HepG2 (cell line): ENCODE data around the gene ABL2. TPM values are rescaled to one million over a fixed set of nuclear protein-coding genes. Genes with fewer than 3 reads are reported as not detected.

Experiments used
- ATAC-seq: fragments of 200-7000 bp; cut with Tn5 transposase; 3 replicates; pipeline ENCODE4 v1.9.1; 2020; ENCODE audit warnings: mild to moderate bottlenecking, moderate library complexity
- BruUV-seq: library from RNA; stranded (reverse); fragments of 400-500 nt; replicated peaks from 2 replicates; lab custom pipeline; 2021; lab: Mats Ljungman, UMichigan
- CTCF ChIA-PET: fragments of 300-600 bp; formaldehyde crosslinking; extraction: SDS; loops from one replicate; lab custom pipeline; 2021; ENCODE audit warnings: low total read pairs, inconsistent platforms, low intra/inter-chr PET ratio; lab: Yijun Ruan, JAX
- POLR2A ChIA-PET: fragments of 350-600 bp; sonication (Branson Sonifier 250); formaldehyde crosslinking; loops from one replicate; lab custom pipeline; 2020; ENCODE audit warnings: antibody characterized with exemption, inconsistent platforms; lab: Yijun Ruan, JAX
- DNase-seq: peaks from one replicate; pipeline ENCODE4 v3.0.0-alpha.2; 2015; ENCODE audit warnings: low spot score
- FAIRE-seq: peaks from 3 replicates; lab custom pipeline; 2011; peaks lifted over from hg19 to GRCh38; lab: Jason Lieb, UNC
- H2AFZ ChIP-seq: one replicate; pipeline ENCODE4 v1.6.1; 2011; ENCODE audit warnings: low read length, inconsistent platforms
- H3K27ac ChIP-seq: fragments of 300-600 bp; 3 replicates; pipeline ENCODE4 v1.8.0; 2011; ENCODE audit warnings: mixed run types, mild to moderate bottlenecking, mixed read lengths, low read length, inconsistent platforms; ENCODE audit not compliant: insufficient read depth; ENCODE audit errors: extremely low read length
- H3K27me3 ChIP-seq, 2 experiments: fragments of 200-600 bp in 1 of 2; 2 replicates in 1 of 2; 3 replicates in 1 of 2; pipeline versions ENCODE4 v1.6.0 to v1.8.0; 2011; ENCODE audit warnings: low read length in 2 of 2, mild to moderate bottlenecking in 2 of 2, moderate library complexity in 2 of 2, inconsistent platforms in 1 of 2; ENCODE audit not compliant: insufficient read depth in 2 of 2, control insufficient read depth in 1 of 2
- H3K36me3 ChIP-seq, 2 experiments: fragments of 200-600 bp in 1 of 2; replicated peaks in 1 of 2; 2 replicates in 1 of 2; 3 replicates in 1 of 2; pipeline versions ENCODE4 v1.5.1 to v1.8.0; 2011; ENCODE audit warnings: low read length in 2 of 2, inconsistent platforms in 1 of 2; ENCODE audit not compliant: insufficient read depth in 2 of 2, control insufficient read depth in 1 of 2
- H3K4me1 ChIP-seq: 2 replicates; pipeline ENCODE4 v1.5.1; 2012; ENCODE audit warnings: low read length, inconsistent platforms; ENCODE audit not compliant: insufficient read depth
- H3K4me2 ChIP-seq: 2 replicates; pipeline ENCODE4 v1.6.0; 2011; ENCODE audit warnings: low read depth, low read length, inconsistent platforms
- H3K4me3 ChIP-seq, 3 experiments: fragments of 200-600 bp in 1 of 3; sonication (generic), shearing (Covaris generic) in 1 of 3; replicated peaks in 1 of 3; 2 replicates each; pipeline ENCODE4 v1.5.1; 2011 to 2016; ENCODE audit warnings: low read length in 3 of 3, inconsistent platforms in 2 of 3, low read depth in 2 of 3, mild to moderate bottlenecking in 2 of 3, control low read depth in 1 of 3, mixed read lengths in 1 of 3; ENCODE audit not compliant: insufficient read depth in 1 of 3
- H3K79me2 ChIP-seq: one replicate; pipeline ENCODE4 v1.6.1; 2011; ENCODE audit warnings: low read length, inconsistent platforms; ENCODE audit not compliant: insufficient read depth
- H3K9ac ChIP-seq: 2 replicates; pipeline ENCODE4 v1.6.0; 2011; ENCODE audit warnings: mild to moderate bottlenecking, low read depth, low read length, inconsistent platforms; ENCODE audit not compliant: insufficient read depth
- H3K9me3 ChIP-seq: 2 replicates; pipeline ENCODE4 v1.5.1; 2012; ENCODE audit warnings: mild to moderate bottlenecking, low read length
- H4K20me1 ChIP-seq: 2 replicates; pipeline ENCODE4 v1.6.0; 2011; ENCODE audit warnings: inconsistent platforms, mild to moderate bottlenecking, low read length, moderate library complexity; ENCODE audit not compliant: insufficient read depth
- FOXP1 ChIP-seq, 2 experiments: fragments of 450-650 bp in 1 of 2; IDR thresholded peaks; 2 replicates each; pipeline ENCODE4 v1.6.1; 2017 to 2018; ENCODE audit warnings: antibody characterized with exemption in 1 of 2
- GATA4 ChIP-seq: sonication (generic); IDR thresholded peaks from 2 replicates; pipeline ENCODE4 v1.6.1; 2016; ENCODE audit warnings: antibody characterized with exemption, low read depth, borderline replicate concordance
- IRX3 ChIP-seq: sonication (generic); formaldehyde crosslinking; IDR thresholded peaks from 2 replicates; pipeline ENCODE4 v1.8.1; 2023; ENCODE audit warnings: mild to moderate bottlenecking, low read depth, missing genetic modification reagents, borderline replicate concordance
- KDM5A ChIP-seq: fragments of 200-600 bp; sonication (generic); IDR thresholded peaks from 2 replicates; pipeline ENCODE4 v1.7.0; 2018; ENCODE audit warnings: antibody characterized with exemption, mild to moderate bottlenecking, low read length, borderline replicate concordance
- SCMH1 ChIP-seq: sonication (generic); formaldehyde crosslinking; IDR thresholded peaks from 2 replicates; pipeline ENCODE4 v1.9.0; 2021; ENCODE audit warnings: missing genetic modification reagents, mild to moderate bottlenecking, borderline replicate concordance
- U2AF1 ChIP-seq: fragments of 200-400 bp; formaldehyde crosslinking; optimal IDR thresholded peaks from 2 replicates; pipeline ENCODE3; 2017; ENCODE audit warnings: mild to moderate bottlenecking, low read depth, low read length
- ZBTB38 ChIP-seq: sonication (generic); formaldehyde crosslinking; IDR thresholded peaks from 2 replicates; pipeline ENCODE4 v1.5.1; 2020; ENCODE audit warnings: mild to moderate bottlenecking, missing genetic modification reagents
- ZNF577 ChIP-seq: sonication (generic); formaldehyde crosslinking; IDR thresholded peaks from 2 replicates; pipeline ENCODE4 v1.4.0; 2020; ENCODE audit warnings: mild to moderate bottlenecking, low read depth, missing genetic modification reagents, borderline replicate concordance
- WGBS: methylation state at CpG from one replicate; pipeline ENCODE4 v1.1.6; 2017; ENCODE audit warnings: low lambda C conversion rate; 5-methylcytosine and 5-hydroxymethylcytosine counted together
- in situ Hi-C: cut with HindIII; loops from 2 replicates; pipeline ENCODE4 v1.10.0; 2017; ENCODE audit warnings: low pct_unique_long_range_greater_than_20kb; ENCODE audit not compliant: extremely low pct_ligation_motif_present
- intact Hi-C: fragments of 100-400 bp; cut with micrococcal nuclease; formaldehyde crosslinking; loops from one replicate; pipeline ENCODE4 v1.10.0; 2022; ENCODE audit not compliant: unreplicated experiment
- polyA plus RNA-seq, 8 experiments: library from polyadenylated mRNA; depleted of rRNA in 3 of 8; stranded (reverse) in 7 of 8; unstranded in 1 of 8; fragments of >200 nt; fragmentation: Illumina TruSeq in 4 of 8; extraction: Trizol in 4 of 8; gene quantifications; 2 replicates each; pipeline versions ENCODE4 v1.2.1 to v1.2.3, GENCODE V29; 2011 to 2016; ENCODE audit warnings: low read depth in 4 of 8, missing spikeins in 1 of 8, mixed read lengths in 1 of 8; ENCODE audit not compliant: insufficient read depth in 1 of 8
- total RNA-seq, 5 experiments: library from RNA; depleted of rRNA; stranded (reverse); fragments of >200 nt; fragmentation: Illumina TruSeq; extraction: Trizol; gene quantifications; 2 replicates each; pipeline ENCODE4 v1.2.3, GENCODE V29; 2016; ENCODE audit warnings: low read depth in 1 of 5
- TF ChIP-seq, protein P1 (sequence below): sonication (generic); formaldehyde crosslinking; IDR thresholded peaks from 2 replicates; pipeline ENCODE4 v1.5.0; 2020; ENCODE audit warnings: mild to moderate bottlenecking, missing genetic modification reagents
- TF ChIP-seq, protein P2 (sequence below): sonication (generic); formaldehyde crosslinking; IDR thresholded peaks from 2 replicates; pipeline ENCODE4 v1.4.0; 2020; ENCODE audit warnings: missing genetic modification reagents

Gene ABL2
- total and polyA plus RNA-seq, 2 of the 13 experiments (the other 11 are each of a cell fraction or from before 2014, with no cell fraction given), result 5.8 to 6.0 TPM

DNA sequence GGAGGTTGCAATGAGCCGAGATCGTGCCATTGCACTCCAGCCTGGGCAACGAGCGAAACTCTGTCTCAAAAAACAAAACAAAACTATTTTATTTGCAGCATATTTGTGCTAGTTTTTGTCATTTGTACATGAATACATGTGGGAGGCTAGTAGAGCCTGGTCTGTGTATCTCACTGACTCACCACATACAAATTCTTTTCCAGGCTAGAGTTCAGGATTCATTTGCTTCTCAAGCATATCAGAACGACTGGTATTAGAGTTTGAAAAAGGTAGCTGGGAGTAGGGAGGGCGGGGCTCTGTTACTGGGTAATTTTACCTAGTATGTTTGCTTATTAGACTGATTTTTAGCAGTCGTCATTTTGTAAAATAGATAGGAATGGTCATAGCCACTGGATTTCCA is 152.1 kb downstream of the ABL2 start:
- FAIRE-seq (no peak), DNase-seq (no peak), ATAC-seq (no peak)
- CTCF ChIA-PET, result no interaction called here
- TF ChIP-seq KDM5A (no peak), GATA4 (no peak), IRX3 (CRISPR knock-in tag) (no peak)
- H3K9me3 ChIP-seq, result no peaks in the 10 kb centered on the region
- intact Hi-C loops (loop anchor here (2.0 to 5.0 kb wide), 2 partner anchors 45 to 369 kb away; no protein-coding TSS in a partner anchor), in situ Hi-C loops (no loop called here)
- H3K27ac ChIP-seq, result no peak overlapping the region
- H3K9ac ChIP-seq, result no peak overlapping the region
- H3K27me3 ChIP-seq, result no peaks in the 10 kb centered on the region
- POLR2A ChIA-PET, result no interaction called here
- H3K36me3 ChIP-seq, result peaks cover 0 to 7% of the 10 kb centered on the region in 2 experiments; a peak in 1 of 5 replicates
- no peak overlapping the region for H2AFZ ChIP-seq
- no peaks in the 10 kb centered on the region for H3K79me2 ChIP-seq
- no TSS peak for BruUV-seq
- H4K20me1 ChIP-seq, result no peaks in the 10 kb centered on the region
- H3K4me2 ChIP-seq, result no peak overlapping the region
- H3K4me3 ChIP-seq, result no peak overlapping the region
- H3K4me1 ChIP-seq, result peaks cover 16% of the 10 kb centered on the region
- 92% methylated on average over 7 of the region's 7 CpGs for WGBS

DNA sequence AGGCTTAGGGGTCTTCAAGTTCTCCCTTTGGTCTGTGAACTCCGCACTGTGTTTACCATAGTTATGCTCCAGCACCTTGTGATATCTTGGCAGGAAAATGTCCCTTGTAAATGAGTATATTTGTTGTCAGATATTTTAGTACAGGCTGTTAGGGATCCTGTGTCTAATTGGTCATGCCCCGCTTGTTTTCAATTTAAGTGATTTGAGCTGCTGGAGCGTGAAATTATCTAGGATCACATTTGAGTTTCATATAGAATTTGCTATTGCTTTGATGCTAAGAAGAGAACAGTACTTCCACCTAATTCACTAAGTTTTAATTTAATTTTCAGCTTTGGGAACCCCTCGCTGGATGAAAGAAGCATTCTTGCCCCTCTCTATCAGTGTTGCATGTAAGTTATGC is 163.0 kb downstream of the ABL2 start:
- intact Hi-C loops (no loop called here), in situ Hi-C loops (no loop called here)
- Histone ChIP-seq H3K4me3 (no peak overlapping the region), H3K36me3 (peaks cover 8 to 39% of the 10 kb centered on the region in 2 experiments; a peak in 4 of 5 replicates), H4K20me1 (no peaks in the 10 kb centered on the region), H3K27me3 (no peaks in the 10 kb centered on the region), H3K79me2 (no peaks in the 10 kb centered on the region), H2AFZ (no peak overlapping the region), H3K4me1 (no peaks in the 10 kb centered on the region), H3K27ac (no peak overlapping the region), H3K4me2 (no peak overlapping the region), H3K9ac (no peak overlapping the region), H3K9me3 (no peaks in the 10 kb centered on the region)
- 97% methylated on average over 4 of the region's 4 CpGs for WGBS
- FAIRE-seq (no peak), DNase-seq (no peak), ATAC-seq (no peak)
- ChIA-PET POLR2A (no interaction called here), CTCF (no interaction called here)
- BruUV-seq, result no TSS peak
- TF ChIP-seq FOXP1 (IDR thresholded peaks at IDR 0.05) (no peak), FOXP1 (CRISPR knock-in tag; IDR thresholded peaks at IDR 0.05) (no peak), U2AF1 (no peak), ZNF577 (CRISPR knock-in tag) (no peak), ZBTB38 (CRISPR knock-in tag) (no peak), SCMH1 (CRISPR knock-in tag) (no peak)
- TF ChIP-seq, protein P1, sequence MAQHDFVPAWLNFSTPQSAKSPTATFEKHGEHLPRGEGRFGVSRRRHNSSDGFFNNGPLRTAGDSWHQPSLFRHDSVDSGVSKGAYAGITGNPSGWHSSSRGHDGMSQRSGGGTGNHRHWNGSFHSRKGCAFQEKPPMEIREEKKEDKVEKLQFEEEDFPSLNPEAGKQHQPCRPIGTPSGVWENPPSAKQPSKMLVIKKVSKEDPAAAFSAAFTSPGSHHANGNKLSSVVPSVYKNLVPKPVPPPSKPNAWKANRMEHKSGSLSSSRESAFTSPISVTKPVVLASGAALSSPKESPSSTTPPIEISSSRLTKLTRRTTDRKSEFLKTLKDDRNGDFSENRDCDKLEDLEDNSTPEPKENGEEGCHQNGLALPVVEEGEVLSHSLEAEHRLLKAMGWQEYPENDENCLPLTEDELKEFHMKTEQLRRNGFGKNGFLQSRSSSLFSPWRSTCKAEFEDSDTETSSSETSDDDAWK (CRISPR knock-in tag), result no peak
- TF ChIP-seq, protein P2, sequence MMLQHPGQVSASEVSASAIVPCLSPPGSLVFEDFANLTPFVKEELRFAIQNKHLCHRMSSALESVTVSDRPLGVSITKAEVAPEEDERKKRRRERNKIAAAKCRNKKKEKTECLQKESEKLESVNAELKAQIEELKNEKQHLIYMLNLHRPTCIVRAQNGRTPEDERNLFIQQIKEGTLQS, result no peak
- TF ChIP-seq, all 625 proteins: peak for 0
